SK-N-SH (cell line): ENCODE data around the gene PARP9. TPM values are rescaled to one million over a fixed set of nuclear protein-coding genes. Genes with fewer than 3 reads are reported as not detected.

ENCODE experiments used
- CTCF ChIA-PET: fragments of 300-600, 350-600 bp; formaldehyde crosslinking; extraction: SDS; loops from one replicate; lab custom pipeline; 2021; lab: Yijun Ruan, JAX
- POLR2A ChIA-PET: fragments of 350-600 bp; sonication (Branson Sonifier 250); formaldehyde crosslinking; extraction: SDS; loops from one replicate; lab custom pipeline; 2020; ENCODE audit warnings: antibody characterized with exemption, inconsistent platforms; lab: Yijun Ruan, JAX
- DNase-seq: peaks from one replicate; pipeline ENCODE4 v3.0.0; 2012
- H2AFZ ChIP-seq: fragments of 200-600 bp; sonication (generic); 2 replicates; pipeline ENCODE4 v1.8.1; 2016; ENCODE audit warnings: antibody characterized with exemption, mild to moderate bottlenecking, low read depth
- H3F3A ChIP-seq: fragments of 200-600 bp; sonication (generic); replicated peaks from 2 replicates; pipeline ENCODE3; 2016; ENCODE audit warnings: antibody characterized with exemption, mild to moderate bottlenecking; ENCODE audit not compliant: insufficient read depth
- H3K27ac ChIP-seq, 2 experiments: fragments of 200-500 bp in 1 of 2; fragments of 200-600 bp in 1 of 2; sonication (Bioruptor generic) in 1 of 2; sonication (generic), shearing (Covaris generic) in 1 of 2; 2 replicates each; pipeline versions ENCODE4 v1.5.1 to v1.6.1; 2014 to 2016; ENCODE audit warnings: low read depth in 2 of 2, inconsistent platforms in 1 of 2, low read length in 1 of 2, mild to moderate bottlenecking in 1 of 2, mixed read lengths in 1 of 2
- H3K27me3 ChIP-seq: fragments of 200-600 bp; sonication (generic), shearing (Covaris generic); 2 replicates; pipeline ENCODE4 v1.6.1; 2016; ENCODE audit warnings: mixed run types; ENCODE audit not compliant: insufficient read depth
- H3K36me3 ChIP-seq, 2 experiments: fragments of 200-500 bp in 1 of 2; fragments of 200-600 bp in 1 of 2; sonication (Bioruptor generic) in 1 of 2; sonication (generic) in 1 of 2; replicated peaks in 1 of 2; 2 replicates each; pipeline versions ENCODE3 to v1.5.1; 2014 to 2016; ENCODE audit warnings: low read length in 1 of 2, mild to moderate bottlenecking in 1 of 2; ENCODE audit not compliant: insufficient read depth in 2 of 2, control insufficient read depth in 1 of 2
- H3K4me1 ChIP-seq, 2 experiments: fragments of 200-500 bp in 1 of 2; fragments of 200-600 bp in 1 of 2; sonication (Bioruptor generic) in 1 of 2; sonication (generic), shearing (Covaris generic) in 1 of 2; 2 replicates each; pipeline versions ENCODE4 v1.5.1 to v1.6.1; 2014 to 2016; ENCODE audit warnings: low read depth in 1 of 2, low read length in 1 of 2, mixed run types in 1 of 2; ENCODE audit not compliant: insufficient read depth in 2 of 2, control insufficient read depth in 1 of 2
- H3K4me2 ChIP-seq: fragments of 200-600 bp; sonication (generic), shearing (Covaris generic); 2 replicates; pipeline ENCODE4 v1.6.1; 2017; ENCODE audit warnings: mixed run types
- H3K4me3 ChIP-seq, 2 experiments: fragments of 200-500 bp in 1 of 2; fragments of 200-600 bp in 1 of 2; sonication (Bioruptor generic) in 1 of 2; sonication (generic), shearing (Covaris generic) in 1 of 2; 2 replicates each; pipeline versions ENCODE4 v1.5.1 to v1.8.1; 2014 to 2016; ENCODE audit warnings: low read depth in 2 of 2, inconsistent platforms in 1 of 2, low read length in 1 of 2, mild to moderate bottlenecking in 1 of 2, mixed read lengths in 1 of 2, moderate library complexity in 1 of 2
- H3K79me2 ChIP-seq: fragments of 200-600 bp; sonication (generic); 2 replicates; pipeline ENCODE4 v1.8.1; 2017; ENCODE audit warnings: mild to moderate bottlenecking; ENCODE audit not compliant: insufficient read depth
- H3K9ac ChIP-seq: fragments of 200-600 bp; sonication (generic); 2 replicates; pipeline ENCODE4 v1.6.1; 2017; ENCODE audit warnings: mixed run types
- H3K9me2 ChIP-seq: fragments of 200-600 bp; sonication (generic); 2 replicates; pipeline ENCODE4 v1.6.1; 2017; ENCODE audit warnings: mixed run types
- H3K9me3 ChIP-seq: fragments of 200-600 bp; sonication (generic); 2 replicates; pipeline ENCODE4 v1.6.1; 2017; ENCODE audit warnings: mixed run types, mild to moderate bottlenecking, moderate library complexity
- H4K20me1 ChIP-seq: fragments of 200-600 bp; sonication (generic); 2 replicates; pipeline ENCODE4 v1.6.1; 2017; ENCODE audit warnings: mild to moderate bottlenecking, mixed run types; ENCODE audit not compliant: insufficient read depth
- CHD2 ChIP-seq: fragments of 150-350 bp; IDR thresholded peaks from 2 replicates; pipeline ENCODE4 v1.6.1; 2018; ENCODE audit warnings: low read length; ENCODE audit not compliant: partially characterized antibody
- CTCF ChIP-seq: fragments of 200-600 bp; sonication (generic); IDR thresholded peaks from 2 replicates; pipeline ENCODE4 v1.6.1; 2017; ENCODE audit warnings: antibody characterized with exemption, mild to moderate bottlenecking, moderate library complexity
- ELF1 ChIP-seq: IDR thresholded peaks from 2 replicates; pipeline ENCODE4 v1.4.0; 2012
- EP300 ChIP-seq, 2 experiments: IDR thresholded peaks; 2 replicates each; pipeline versions ENCODE4 v1.4.0 to v1.6.1; 2012; ENCODE audit warnings: borderline replicate concordance in 1 of 2, low read depth in 1 of 2, low read length in 1 of 2
- FOSL2 ChIP-seq: IDR thresholded peaks from 2 replicates; pipeline ENCODE4 v1.4.0; 2012; ENCODE audit warnings: low read depth, mild to moderate bottlenecking, moderate library complexity, borderline replicate concordance
- JUND ChIP-seq: IDR thresholded peaks from 2 replicates; pipeline ENCODE4 v1.4.0; 2012
- MEF2A ChIP-seq: IDR thresholded peaks from 2 replicates; pipeline ENCODE4 v1.4.0; 2012; ENCODE audit warnings: low read depth, borderline replicate concordance
- PBX3 ChIP-seq: IDR thresholded peaks from 2 replicates; pipeline ENCODE4; 2012
- POLR2AphosphoS5 ChIP-seq: IDR thresholded peaks from 2 replicates; pipeline ENCODE4 v1.6.1; 2012; ENCODE audit warnings: low read depth, low read length
- RFX5 ChIP-seq: IDR thresholded peaks from 2 replicates; pipeline ENCODE4 v1.6.1; 2012; ENCODE audit warnings: mild to moderate bottlenecking, improper control_type of control experiment, low read length
- RXRA ChIP-seq: IDR thresholded peaks from 2 replicates; pipeline ENCODE4 v1.4.0; 2012; ENCODE audit warnings: low read depth, mild to moderate bottlenecking, borderline replicate concordance
- TCF12 ChIP-seq: IDR thresholded peaks from 2 replicates; pipeline ENCODE4 v1.4.0; 2012
- TEAD4 ChIP-seq: IDR thresholded peaks from 2 replicates; pipeline ENCODE4 v1.4.0; 2012; ENCODE audit warnings: mild to moderate bottlenecking, borderline replicate concordance; ENCODE audit not compliant: insufficient read depth
- USF1 ChIP-seq: IDR thresholded peaks from 2 replicates; pipeline ENCODE4 v1.4.0; 2012; ENCODE audit warnings: low read depth, borderline replicate concordance
- USF2 ChIP-seq: fragments of 150-350 bp; IDR thresholded peaks from 2 replicates; pipeline ENCODE4 v1.6.1; 2017; ENCODE audit warnings: antibody characterized with exemption, low read length, low read depth, borderline replicate concordance
- YY1 ChIP-seq: IDR thresholded peaks from 2 replicates; pipeline ENCODE4 v1.4.0; 2012; ENCODE audit warnings: low read depth, mild to moderate bottlenecking
- ZBTB33 ChIP-seq: IDR thresholded peaks from 2 replicates; pipeline ENCODE4 v1.4.0; 2012; ENCODE audit warnings: low read depth, borderline replicate concordance
- WGBS: methylation state at CpG from one replicate; pipeline ENCODE4 v1.1.6; 2017; ENCODE audit warnings: low lambda C conversion rate; 5-methylcytosine and 5-hydroxymethylcytosine counted together
- polyA plus RNA-seq, 3 experiments: library from polyadenylated mRNA; depleted of rRNA; stranded (reverse); fragments of >200 nt; gene quantifications; 2 replicates each; pipeline ENCODE4 v1.2.3, GENCODE V29; 2012

The PARP9 gene
- polyA plus RNA-seq, 1 of the 3 experiments (the other 2 are of a cell fraction) = 13.5 TPM

GRCh38 chr3:122598556-122598955 lies 34.5 kb upstream of the PARP9 start:
- Histone ChIP-seq H3K9me3 (no peaks in the 10 kb centered on the region), H4K20me1 (no peaks in the 10 kb centered on the region), H3K27me3 (no peaks in the 10 kb centered on the region), H2AFZ (no peak overlapping the region), H3K4me3 (no peak overlapping the region), H3K4me1 (no peaks in the 10 kb centered on the region), H3K4me2 (no peak overlapping the region), H3F3A (no peaks in the 10 kb centered on the region), H3K27ac (no peak overlapping the region), H3K9ac (no peak overlapping the region), H3K36me3 (no peaks in the 10 kb centered on the region), H3K79me2 (no peaks in the 10 kb centered on the region), H3K9me2 (no peaks in the 10 kb centered on the region)
- TF ChIP-seq JUND (no peak), PBX3 (no peak), RFX5 (no peak), POLR2AphosphoS5 (no peak), MEF2A (no peak), RXRA (no peak), CTCF (no peak), TCF12 (no peak), FOSL2 (no peak), USF2 (no peak), TEAD4 (no peak), ELF1 (no peak), YY1 (no peak), ZBTB33 (no peak), CHD2 (no peak), USF1 (no peak), EP300 (IDR thresholded peaks at IDR 0.05; ENCODE audit: borderline replicate concordance in 1 of 2, low read depth in 1 of 2, low read length in 1 of 2) (no peak)
- 72% methylated on average over 4 of the region's 4 CpGs for WGBS
- ChIA-PET CTCF (interaction anchor here (1.0 kb wide), 1 partner anchor 81 kb away, joined by 4 read pairs; no protein-coding TSS in a partner anchor), POLR2A (no interaction called here)
- DNase-seq = no peak
